AG04449 (cell line): ENCODE measurements around the gene TAF10.

Source experiments
- CTCF ChIA-PET: fragments of 350-600 bp; formaldehyde crosslinking; extraction: SDS; loops from one replicate; lab custom pipeline; 2021; ENCODE audit warnings: antibody characterized with exemption; lab: Yijun Ruan, JAX
- POLR2A ChIA-PET: fragments of 400-600, 350-600 bp; formaldehyde crosslinking; extraction: SDS; loops from one replicate; lab custom pipeline; 2020; ENCODE audit warnings: antibody characterized with exemption, inconsistent platforms; lab: Yijun Ruan, JAX
- DNase-seq: peaks from one replicate; pipeline ENCODE4 v3.0.0-alpha.2; 2010; ENCODE audit warnings: low read depth, low spot score
- H3K4me3 ChIP-seq: 2 replicates; pipeline ENCODE4 v1.5.1; 2011; ENCODE audit warnings: low read depth, mild to moderate bottlenecking, control low read depth, low read length
- TF ChIP-seq, protein P1 (sequence below): IDR thresholded peaks from one replicate; pipeline ENCODE4 v1.5.1; 2011; ENCODE audit warnings: mild to moderate bottlenecking, moderate library complexity, low read length, control low read depth, inconsistent platforms; ENCODE audit not compliant: insufficient read depth; ENCODE audit errors: missing control alignments

TAF10 gene

DNA sequence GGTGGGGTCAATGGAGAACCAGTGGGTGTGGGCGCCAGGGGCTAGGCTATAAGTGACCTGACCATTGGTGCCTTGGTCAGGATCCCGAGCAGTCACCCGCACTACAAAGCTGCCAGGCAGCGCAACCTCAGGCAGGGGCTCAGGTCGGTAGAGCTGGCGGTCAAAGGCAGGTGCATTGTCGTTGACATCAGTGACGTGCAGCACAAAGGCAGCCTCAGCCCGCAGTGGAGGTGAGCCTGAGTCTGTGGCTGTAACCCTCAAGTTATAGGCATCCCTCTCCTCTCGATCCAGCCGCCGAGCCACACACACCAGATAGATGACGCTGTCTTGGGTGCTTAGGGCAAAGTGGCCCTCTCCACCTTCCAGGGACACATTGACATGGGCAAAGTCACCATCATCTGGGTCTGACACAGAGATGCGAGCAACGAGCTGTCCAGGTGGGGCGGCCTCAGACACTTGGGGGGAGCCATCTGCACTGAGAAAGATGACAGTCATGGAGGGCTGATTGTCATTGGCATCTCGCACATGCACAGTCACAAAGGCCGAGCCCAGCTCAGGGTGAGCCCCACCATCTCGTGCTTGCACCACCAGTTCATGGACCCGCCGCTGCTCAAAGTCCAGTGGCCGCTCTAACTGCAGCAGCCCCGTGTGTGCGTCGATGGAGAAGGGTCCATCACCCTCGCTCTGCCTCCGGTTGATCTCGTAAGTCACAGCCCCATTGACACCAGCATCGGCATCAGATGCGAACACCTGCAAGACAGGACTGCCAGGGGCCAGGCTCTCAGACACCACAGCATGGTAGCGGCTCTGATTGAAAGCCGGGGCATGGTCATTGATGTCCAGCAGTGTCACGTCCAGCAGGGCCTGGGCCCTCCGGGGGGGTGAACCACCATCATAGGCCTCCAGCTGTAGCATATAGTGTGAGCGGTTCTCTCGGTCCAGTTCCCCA lies 28.3 kb upstream of the TAF10 start:
- TF ChIP-seq, protein P1, sequence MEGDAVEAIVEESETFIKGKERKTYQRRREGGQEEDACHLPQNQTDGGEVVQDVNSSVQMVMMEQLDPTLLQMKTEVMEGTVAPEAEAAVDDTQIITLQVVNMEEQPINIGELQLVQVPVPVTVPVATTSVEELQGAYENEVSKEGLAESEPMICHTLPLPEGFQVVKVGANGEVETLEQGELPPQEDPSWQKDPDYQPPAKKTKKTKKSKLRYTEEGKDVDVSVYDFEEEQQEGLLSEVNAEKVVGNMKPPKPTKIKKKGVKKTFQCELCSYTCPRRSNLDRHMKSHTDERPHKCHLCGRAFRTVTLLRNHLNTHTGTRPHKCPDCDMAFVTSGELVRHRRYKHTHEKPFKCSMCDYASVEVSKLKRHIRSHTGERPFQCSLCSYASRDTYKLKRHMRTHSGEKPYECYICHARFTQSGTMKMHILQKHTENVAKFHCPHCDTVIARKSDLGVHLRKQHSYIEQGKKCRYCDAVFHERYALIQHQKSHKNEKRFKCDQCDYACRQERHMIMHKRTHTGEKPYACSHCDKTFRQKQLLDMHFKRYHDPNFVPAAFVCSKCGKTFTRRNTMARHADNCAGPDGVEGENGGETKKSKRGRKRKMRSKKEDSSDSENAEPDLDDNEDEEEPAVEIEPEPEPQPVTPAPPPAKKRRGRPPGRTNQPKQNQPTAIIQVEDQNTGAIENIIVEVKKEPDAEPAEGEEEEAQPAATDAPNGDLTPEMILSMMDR, result no peak
- ChIA-PET POLR2A (no interaction called here), CTCF (no interaction called here)
- no peak for DNase-seq
- no peak overlapping the region for H3K4me3 ChIP-seq

DNA sequence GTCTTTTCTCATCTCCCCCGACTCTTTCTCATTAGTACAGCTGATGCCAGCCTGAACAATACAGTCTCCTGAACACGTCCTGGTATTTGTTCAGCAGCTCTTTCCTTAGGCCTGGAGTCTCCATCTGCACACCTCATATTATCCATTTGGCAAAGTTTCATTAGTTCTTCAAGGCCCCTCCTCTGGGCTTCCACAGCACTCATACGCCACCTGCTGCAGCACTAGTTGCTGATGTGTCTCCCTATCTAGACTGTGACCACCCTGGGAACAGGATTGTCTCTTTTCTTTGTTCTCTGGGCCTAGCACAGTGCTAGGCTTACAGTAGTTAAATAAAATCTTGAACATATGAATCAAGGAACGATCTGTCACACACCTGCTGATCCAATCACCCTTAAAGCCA lies 26.4 kb upstream of the TAF10 start:
- no peak overlapping the region for H3K4me3 ChIP-seq
- TF ChIP-seq, protein P1, result no peak
- CTCF ChIA-PET, result interaction anchor here (1.1 to 1.4 kb wide), 2 partner anchors 9 to 45 kb away, joined by 4 to 5 read pairs; partner anchors contain the start of gene MRPL17
- no peak for DNase-seq
- POLR2A ChIA-PET, result interaction anchor here (0.5 kb wide), 1 partner anchor 29 kb away, joined by 3 read pairs; no protein-coding TSS in a partner anchor

DNA sequence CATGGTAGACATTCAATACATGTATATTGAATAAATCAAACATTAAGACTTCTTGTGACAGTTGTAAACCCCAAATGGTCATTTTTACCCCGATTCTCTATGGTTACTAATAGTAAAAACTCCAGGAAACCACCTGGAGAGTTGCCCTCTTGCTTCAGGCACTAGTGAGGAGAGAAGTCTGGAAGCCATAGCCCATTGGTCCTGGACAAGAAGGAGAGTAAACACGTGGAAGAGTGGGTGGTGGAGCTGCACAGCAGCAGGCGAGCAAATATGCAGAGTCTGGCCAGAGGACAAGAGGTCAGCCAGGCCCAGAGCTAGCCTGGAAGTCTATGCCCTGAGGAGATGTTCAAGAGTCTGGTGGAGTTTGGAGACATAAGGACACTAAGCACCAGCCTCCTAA lies 25.9 kb upstream of the TAF10 start:
- DNase-seq, result no peak
- ChIA-PET CTCF (interaction anchor here (1.4 to 1.6 kb wide), 3 partner anchors 9 to 107 kb away, joined by 4 to 5 read pairs (median 4); partner anchors contain the start of gene MRPL17), POLR2A (interaction anchor here (0.5 kb wide), 1 partner anchor 30 kb away, joined by 3 read pairs; no protein-coding TSS in a partner anchor)
- TF ChIP-seq, protein P1, result no peak
- H3K4me3 ChIP-seq, result no peak overlapping the region

DNA sequence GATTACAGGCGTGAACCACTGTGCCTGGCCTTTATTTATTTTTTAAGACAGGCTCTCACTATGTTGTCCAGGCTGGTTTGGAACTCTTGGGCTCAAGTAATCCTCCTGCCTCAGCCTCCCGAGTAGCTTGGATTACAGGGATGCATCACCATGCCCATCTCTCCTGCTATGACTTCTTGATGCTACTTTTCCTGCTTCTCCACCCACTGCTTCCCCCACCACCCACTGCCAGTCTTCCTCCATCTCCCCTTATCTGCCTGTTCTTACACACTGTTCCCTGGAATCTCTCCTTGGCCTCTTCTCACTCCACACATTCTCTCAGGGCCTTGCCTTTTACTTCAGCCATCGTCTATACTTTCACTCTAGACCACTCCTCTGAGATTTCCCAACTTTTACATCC lies 24.5 kb upstream of the TAF10 start:
- POLR2A ChIA-PET, result no interaction called here
- no peak for DNase-seq
- TF ChIP-seq, protein P1, result no peak
- no peak overlapping the region for H3K4me3 ChIP-seq
- CTCF ChIA-PET, result interaction anchor here (1.2 to 2.1 kb wide), 4 partner anchors 18 to 105 kb away, joined by 4 to 7 read pairs (median 4); partner anchors contain the start of genes MRPL17 and TPP1

DNA sequence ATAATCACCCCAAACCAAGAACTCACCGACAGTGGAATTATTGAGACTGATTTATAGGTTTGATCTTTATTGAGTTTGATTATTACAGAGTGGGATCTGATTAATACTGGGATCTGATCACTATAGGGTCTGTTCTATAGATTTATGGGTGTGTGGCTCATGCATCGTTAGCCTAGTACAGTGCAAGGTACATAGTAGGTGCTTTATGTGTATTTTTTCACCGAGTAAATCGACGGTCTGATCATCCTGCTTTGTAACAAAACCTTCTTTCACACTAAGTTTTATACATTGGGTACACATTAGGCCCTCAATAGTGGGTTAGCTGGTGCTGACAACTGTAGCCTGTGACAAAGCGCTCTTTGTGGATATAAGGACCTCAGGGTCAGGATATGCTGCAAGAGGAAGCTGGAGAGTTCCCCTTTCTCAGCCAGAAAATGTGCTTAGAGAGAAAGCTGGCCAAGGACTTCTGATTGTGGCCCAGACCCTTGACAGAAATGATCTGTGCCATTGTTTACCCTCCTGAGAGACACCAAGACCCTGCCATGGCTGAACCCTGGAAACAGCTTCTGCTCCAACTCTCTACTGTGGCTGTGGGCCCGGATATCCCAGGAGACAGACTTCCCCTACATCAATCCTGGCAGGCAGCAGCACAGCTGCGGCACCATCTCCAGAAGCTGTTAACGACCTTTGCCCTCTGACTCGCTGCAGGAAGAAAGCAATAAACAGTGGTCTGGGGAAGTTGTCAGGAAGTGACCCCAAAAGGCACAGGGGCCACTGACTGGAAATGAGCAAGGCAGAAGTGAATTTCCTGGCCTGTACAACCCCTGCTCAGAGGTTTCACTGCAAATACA lies 23.3 kb upstream of the TAF10 start:
- TF ChIP-seq, protein P1, result no peak
- ChIA-PET POLR2A (interaction anchor here (0.9 to 1.0 kb wide), 2 partner anchors 12 to 16 kb away, joined by 3 to 4 read pairs; partner anchors contain the start of gene TPP1), CTCF (interaction anchor here (1.0 to 2.1 kb wide), 4 partner anchors 16 to 70 kb away, joined by 3 to 7 read pairs (median 4); partner anchors contain the start of gene TPP1)
- no peak overlapping the region for H3K4me3 ChIP-seq
- no peak for DNase-seq
